H1 (cell line): ENCODE data around the gene CA14. TPM values are rescaled to one million over a fixed set of nuclear protein-coding genes. Genes with fewer than 3 reads are reported as not detected.
"Not testable (repeated sequence)": the region's sequence is repeated elsewhere in the genome, so short reads cannot be mapped to it uniquely, and the experiment has no call there.

ENCODE experiments used
- CTCF ChIA-PET: fragments of 300-600 bp; sonication (Branson Sonifier 250); formaldehyde crosslinking; loops from one replicate; lab custom pipeline; 2021; ENCODE audit not compliant: partially characterized antibody; lab: Charles Lee
- POLR2A ChIA-PET: fragments of 300-600 bp; sonication (Branson Sonifier 250); formaldehyde crosslinking; loops from one replicate; lab custom pipeline; 2021; ENCODE audit warnings: inconsistent platforms; ENCODE audit not compliant: partially characterized antibody; lab: Charles Lee
- DNase-seq, 2 experiments: peaks; one replicate each; pipeline versions ENCODE4 v3.0.0 to v3.0.0-alpha.2; 2010 to 2022; ENCODE audit warnings: low spot score in 2 of 2, low read depth in 1 of 2, mixed read lengths in 1 of 2
- FAIRE-seq: peaks from 2 replicates; lab custom pipeline; 2011; peaks lifted over from hg19 to GRCh38; lab: Jason Lieb, UNC
- H2AFZ ChIP-seq: 2 replicates; pipeline ENCODE4 v1.8.1; 2012; ENCODE audit warnings: low read length, inconsistent platforms
- H2AK5ac ChIP-seq: 2 replicates; pipeline ENCODE4 v1.6.1; 2013; ENCODE audit warnings: low read depth, low read length
- H2BK120ac ChIP-seq: replicated peaks from 2 replicates; pipeline ENCODE3; 2013; ENCODE audit warnings: low read depth, low read length, inconsistent platforms
- H2BK12ac ChIP-seq: 2 replicates; pipeline ENCODE4 v1.6.1; 2013; ENCODE audit warnings: low read depth, low read length
- H2BK15ac ChIP-seq: 2 replicates; pipeline ENCODE4 v1.6.1; 2013; ENCODE audit warnings: low read length
- H2BK20ac ChIP-seq: 2 replicates; pipeline ENCODE4 v1.6.1; 2013; ENCODE audit warnings: low read length
- H2BK5ac ChIP-seq: 2 replicates; pipeline ENCODE4 v1.6.1; 2013; ENCODE audit warnings: low read depth, low read length
- H3K14ac ChIP-seq: 2 replicates; pipeline ENCODE4 v1.6.1; 2013; ENCODE audit warnings: inconsistent platforms; ENCODE audit not compliant: insufficient read length
- H3K18ac ChIP-seq: 2 replicates; pipeline ENCODE4 v1.6.1; 2013; ENCODE audit warnings: low read length; ENCODE audit errors: extremely low read depth
- H3K23ac ChIP-seq: 2 replicates; pipeline ENCODE4 v1.6.1; 2013; ENCODE audit warnings: inconsistent platforms; ENCODE audit not compliant: insufficient read length
- H3K23me2 ChIP-seq: 2 replicates; pipeline ENCODE4 v1.6.1; 2013; ENCODE audit warnings: low read depth, low read length
- H3K27ac ChIP-seq: 2 replicates; pipeline ENCODE4 v1.6.1; 2011; ENCODE audit warnings: low read depth, low read length, inconsistent platforms
- H3K27me3 ChIP-seq, 4 experiments: replicated peaks in 1 of 4; 1 replicate in 1 of 4; 2 replicates in 3 of 4; pipeline versions ENCODE4 v1.6.1 to v1.8.1; 2011 to 2013; ENCODE audit warnings: low read length in 3 of 4, mild to moderate bottlenecking in 3 of 4, inconsistent platforms in 2 of 4, mixed read lengths in 2 of 4, moderate library complexity in 1 of 4; ENCODE audit not compliant: control insufficient read depth in 3 of 4, insufficient read depth in 3 of 4; ENCODE audit errors: extremely low read depth in 1 of 4
- H3K36me3 ChIP-seq, 4 experiments: 2 replicates each; pipeline versions ENCODE4 v1.6.1 to v1.8.1; 2011 to 2013; ENCODE audit warnings: mild to moderate bottlenecking in 4 of 4, low read length in 3 of 4, moderate library complexity in 2 of 4, control low read depth in 1 of 4, inconsistent platforms in 1 of 4; ENCODE audit not compliant: insufficient read depth in 4 of 4, control insufficient read depth in 2 of 4
- H3K4ac ChIP-seq: replicated peaks from 2 replicates; pipeline ENCODE3; 2013; ENCODE audit warnings: low read length, low read depth, mixed read lengths, inconsistent platforms; ENCODE audit not compliant: insufficient read length
- H3K4me1 ChIP-seq, 4 experiments: replicated peaks in 1 of 4; 1 replicate in 1 of 4; 2 replicates in 3 of 4; pipeline versions ENCODE4 v1.6.1 to v1.8.1; 2011 to 2013; ENCODE audit warnings: low read length in 3 of 4, inconsistent platforms in 2 of 4, mixed read lengths in 1 of 4; ENCODE audit not compliant: insufficient read depth in 4 of 4, control insufficient read depth in 3 of 4
- H3K4me2 ChIP-seq, 2 experiments: 2 replicates each; pipeline versions ENCODE4 v1.6.1 to v1.8.1; 2011 to 2013; ENCODE audit warnings: low read depth in 2 of 2, low read length in 2 of 2, control low read depth in 1 of 2, inconsistent platforms in 1 of 2, mild to moderate bottlenecking in 1 of 2; ENCODE audit not compliant: insufficient read depth in 1 of 2
- H3K4me3 ChIP-seq, 4 experiments: fragments of 200-600, 300-600 bp in 1 of 4; sonication (generic), shearing (Covaris generic), sonication (Bioruptor Twin) in 1 of 4; 2 replicates each; pipeline versions ENCODE4 v1.5.1 to v1.8.1; 2011 to 2016; ENCODE audit warnings: low read length in 4 of 4, low read depth in 3 of 4, control low read depth in 2 of 4, inconsistent platforms in 2 of 4, mild to moderate bottlenecking in 2 of 4, mixed read lengths in 1 of 4, moderate library complexity in 1 of 4; ENCODE audit not compliant: insufficient read depth in 2 of 4; ENCODE audit errors: extremely low read depth in 1 of 4
- H3K56ac ChIP-seq: replicated peaks from 2 replicates; pipeline ENCODE3; 2013; ENCODE audit warnings: low read depth, mild to moderate bottlenecking, mixed read lengths, low read length, inconsistent platforms; ENCODE audit not compliant: insufficient read length
- H3K79me1 ChIP-seq: 2 replicates; pipeline ENCODE4 v1.6.1; 2013; ENCODE audit warnings: low read depth, low read length, control low read depth
- H3K79me2 ChIP-seq, 2 experiments: 2 replicates each; pipeline versions ENCODE4 v1.6.1 to v1.8.1; 2012 to 2013; ENCODE audit warnings: low read length in 2 of 2, mild to moderate bottlenecking in 2 of 2, inconsistent platforms in 1 of 2; ENCODE audit not compliant: insufficient read depth in 2 of 2, control insufficient read depth in 1 of 2
- H3K9ac ChIP-seq, 4 experiments: replicated peaks in 1 of 4; 1 replicate in 1 of 4; 2 replicates in 3 of 4; pipeline versions ENCODE4 v1.6.1 to v1.8.1; 2011 to 2013; ENCODE audit warnings: low read depth in 3 of 4, low read length in 3 of 4, control low read depth in 2 of 4, mild to moderate bottlenecking in 2 of 4, moderate library complexity in 2 of 4, inconsistent platforms in 1 of 4; ENCODE audit errors: extremely low read depth in 1 of 4
- H3K9me3 ChIP-seq, 2 experiments: 2 replicates each; pipeline versions ENCODE4 v1.6.1 to v1.8.1; 2012 to 2013; ENCODE audit warnings: mild to moderate bottlenecking in 2 of 2, moderate library complexity in 2 of 2, control low read depth in 1 of 2, inconsistent platforms in 1 of 2, low read depth in 1 of 2, low read length in 1 of 2, mixed read lengths in 1 of 2; ENCODE audit not compliant: insufficient read depth in 2 of 2
- H4K20me1 ChIP-seq, 2 experiments: replicated peaks in 1 of 2; 2 replicates each; pipeline versions ENCODE3 to v1.8.1; 2011 to 2013; ENCODE audit warnings: inconsistent platforms in 2 of 2, low read length in 2 of 2, mild to moderate bottlenecking in 1 of 2; ENCODE audit not compliant: insufficient read depth in 2 of 2, control insufficient read depth in 1 of 2
- H4K5ac ChIP-seq: 2 replicates; pipeline ENCODE4 v1.6.1; 2013; ENCODE audit warnings: low read length, low read depth, mixed read lengths, inconsistent platforms; ENCODE audit not compliant: insufficient read length
- H4K8ac ChIP-seq: 2 replicates; pipeline ENCODE4 v1.8.0; 2013; ENCODE audit warnings: mild to moderate bottlenecking, moderate library complexity, low read length, inconsistent platforms; ENCODE audit not compliant: insufficient read depth; ENCODE audit errors: extremely low read depth
- H4K91ac ChIP-seq: replicated peaks from 2 replicates; pipeline ENCODE3; 2013; ENCODE audit warnings: low read length, mixed read lengths, inconsistent platforms; ENCODE audit not compliant: insufficient read length
- WGBS, 2 experiments: shearing (Covaris generic) in 1 of 2; methylation state at CpG; one replicate each; pipeline versions ENCODE4 v1.1.6 to v1.1.7; 2013 to 2015; ENCODE audit warnings: low lambda C conversion rate in 2 of 2, mixed read lengths in 2 of 2, inconsistent platforms in 1 of 2, low coverage in 1 of 2, missing lambda C conversion rate in 1 of 2; ENCODE audit not compliant: insufficient replicate concordance in 2 of 2, insufficient coverage in 1 of 2, insufficient read length in 1 of 2; ENCODE audit errors: extremely low coverage in 1 of 2, missing lambda C conversion rate in 1 of 2; 5-methylcytosine and 5-hydroxymethylcytosine counted together
- polyA plus RNA-seq, 7 experiments: library from polyadenylated mRNA; depleted of rRNA in 3 of 7; stranded (reverse) in 5 of 7; unstranded in 2 of 7; fragments of >200 nt in 5 of 7; fragments of 200-250 nt in 2 of 7; gene quantifications; 1 replicate in 5 of 7; 2 replicates in 1 of 7; 4 replicates in 1 of 7; pipeline versions ENCODE4 v1.2.1 to v1.2.3, GENCODE V29; 2011 to 2013; ENCODE audit warnings: missing spikeins in 2 of 7, mixed read lengths in 2 of 7
- total RNA-seq: library from RNA; stranded (reverse); fragmentation: NEBNext Ultra II Directional; extraction: Animal tissue kit (Norgen Biotek cat#: 25700); gene quantifications from 2 replicates; pipeline ENCODE4 v1.2.1, GENCODE V29; 2021

Gene CA14
- total and polyA plus RNA-seq, 2 of the 8 experiments (the other 6 are each of a cell fraction or from before 2014, with no cell fraction given): 52.3 to 105 TPM

- not testable (repeated sequence) for H3K4me1 ChIP-seq, H4K8ac ChIP-seq, H2BK20ac ChIP-seq, H3K14ac ChIP-seq, H2BK12ac ChIP-seq, H3K23ac ChIP-seq, H3K79me1 ChIP-seq, H2AK5ac ChIP-seq, H3K4me2 ChIP-seq, H3K36me3 ChIP-seq, H3K9ac ChIP-seq, H3K9me3 ChIP-seq, H3K56ac ChIP-seq, H3K18ac ChIP-seq, FAIRE-seq, H4K5ac ChIP-seq, H2BK15ac ChIP-seq, H3K4me3 ChIP-seq, H3K4ac ChIP-seq, H3K23me2 ChIP-seq, H3K27ac ChIP-seq, DNase-seq, H4K20me1 ChIP-seq, H3K79me2 ChIP-seq, H3K27me3 ChIP-seq, H2AFZ ChIP-seq, H2BK5ac ChIP-seq, H2BK120ac ChIP-seq, H4K91ac ChIP-seq
- ChIA-PET CTCF (interaction anchor here (1.0 kb wide), 1 partner anchor 22 kb away, joined by 3 read pairs; no protein-coding TSS in a partner anchor), POLR2A (interaction anchor here (0.6 kb wide), 1 partner anchor 21 kb away, joined by 4 read pairs; no protein-coding TSS in a partner anchor)
- WGBS, 2 experiments: 92% methylated on average over 6 of the region's 6 CpGs; no CpG with 5 or more reads in 1 of the 2 experiments
Measured at GRCh38 chr1:150208460-150208859, 49.1 kb upstream of the CA14 start.
